Measurements from ENCODE around the gene TRIO.
"Not testable (repeated sequence)": the region's sequence is repeated elsewhere in the genome, so short reads cannot be mapped to it uniquely, and the experiment has no call there.

DNA sequence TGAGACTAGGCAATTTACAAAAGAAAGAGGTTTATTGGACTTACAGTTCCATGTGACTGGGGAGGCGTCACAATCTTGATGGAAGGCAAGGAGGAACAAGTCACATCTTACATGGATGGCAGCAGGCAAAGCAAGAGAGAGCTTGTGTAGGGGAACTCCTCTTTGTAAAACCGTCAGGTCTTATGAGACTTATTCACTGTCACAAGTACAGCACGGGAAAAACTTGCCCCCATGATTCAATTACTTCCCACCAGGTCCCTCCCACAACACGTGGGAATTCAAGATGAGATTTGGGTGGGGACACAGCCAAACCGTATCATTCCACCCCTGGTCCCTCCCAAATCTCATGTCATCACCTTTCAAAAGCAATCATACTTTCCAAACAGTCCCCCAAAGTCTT lies 293.0 kb downstream of the TRIO start:
- not testable (repeated sequence) for TF ChIP-seq JUN, CREB1 (CRISPR knock-in tag; IDR thresholded peaks at IDR 0.05)
- TF ChIP-seq, protein P1, sequence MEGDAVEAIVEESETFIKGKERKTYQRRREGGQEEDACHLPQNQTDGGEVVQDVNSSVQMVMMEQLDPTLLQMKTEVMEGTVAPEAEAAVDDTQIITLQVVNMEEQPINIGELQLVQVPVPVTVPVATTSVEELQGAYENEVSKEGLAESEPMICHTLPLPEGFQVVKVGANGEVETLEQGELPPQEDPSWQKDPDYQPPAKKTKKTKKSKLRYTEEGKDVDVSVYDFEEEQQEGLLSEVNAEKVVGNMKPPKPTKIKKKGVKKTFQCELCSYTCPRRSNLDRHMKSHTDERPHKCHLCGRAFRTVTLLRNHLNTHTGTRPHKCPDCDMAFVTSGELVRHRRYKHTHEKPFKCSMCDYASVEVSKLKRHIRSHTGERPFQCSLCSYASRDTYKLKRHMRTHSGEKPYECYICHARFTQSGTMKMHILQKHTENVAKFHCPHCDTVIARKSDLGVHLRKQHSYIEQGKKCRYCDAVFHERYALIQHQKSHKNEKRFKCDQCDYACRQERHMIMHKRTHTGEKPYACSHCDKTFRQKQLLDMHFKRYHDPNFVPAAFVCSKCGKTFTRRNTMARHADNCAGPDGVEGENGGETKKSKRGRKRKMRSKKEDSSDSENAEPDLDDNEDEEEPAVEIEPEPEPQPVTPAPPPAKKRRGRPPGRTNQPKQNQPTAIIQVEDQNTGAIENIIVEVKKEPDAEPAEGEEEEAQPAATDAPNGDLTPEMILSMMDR (IDR thresholded peaks at IDR 0.05): not testable (repeated sequence)
